Peyer's patch (tissue), 4 donors: ENCODE measurements around the gene RBM19. TPM values are rescaled to one million over a fixed set of nuclear protein-coding genes. Genes with fewer than 3 reads are reported as not detected.

ENCODE experiments used
- DNase-seq, 3 donors: peaks; one replicate each; pipeline ENCODE4 v3.0.0-alpha.2; 2017 to 2019
- H3K27ac ChIP-seq, 4 donors: fragments of 200-600 bp; sonication (generic); one replicate each; pipeline ENCODE4 v1.5.1; 2016 to 2019
- H3K27me3 ChIP-seq, 2 donors: fragments of 200-600 bp; sonication (generic); one replicate each; pipeline ENCODE4 v1.5.1; 2019
- H3K36me3 ChIP-seq, 3 donors: fragments of 200-600 bp; sonication (generic); one replicate each; pipeline ENCODE4 v1.5.1; 2016 to 2019
- H3K4me1 ChIP-seq, 4 donors: fragments of 200-600 bp; sonication (generic); one replicate each; pipeline ENCODE4 v1.5.1; 2016 to 2019
- H3K4me3 ChIP-seq, 4 donors: fragments of 200-600 bp; sonication (generic); 1 replicate in 3 of 4; 2 replicates in 1 of 4; pipeline ENCODE4 v1.5.1; 2016 to 2019; ENCODE audit warnings: mild to moderate bottlenecking in 1 of 4
- H3K9me3 ChIP-seq, 4 donors: fragments of 200-600 bp; sonication (generic); one replicate each; pipeline ENCODE4 v1.5.1; 2016 to 2019; ENCODE audit warnings: mild to moderate bottlenecking in 1 of 4
- CTCF ChIP-seq, 6 experiments: fragments of 450-650 bp in 4 of 6; fragments of 200-600 bp in 2 of 6; sonication (generic) in 1 of 6; IDR thresholded peaks; one replicate each; pipeline ENCODE4 v1.5.1; 2017 to 2019; ENCODE audit warnings: antibody characterized with exemption in 6 of 6, mild to moderate bottlenecking in 3 of 6, moderate library complexity in 1 of 6
- POLR2A ChIP-seq, 2 donors: fragments of 450-650 bp; IDR thresholded peaks; one replicate each; pipeline ENCODE4 v1.5.1; 2017; ENCODE audit warnings: antibody characterized with exemption in 2 of 2, mild to moderate bottlenecking in 2 of 2, moderate library complexity in 2 of 2
- total RNA-seq, 4 donors: library from RNA; depleted of rRNA; stranded (reverse); fragments of >200 nt; gene quantifications; one replicate each; pipeline ENCODE4 v1.1.0, GENCODE V29; 2016

RBM19 gene
- total RNA-seq, 4 donors from 2014 or later: 20.7 to 178 (median 48.0) TPM

GRCh38 chr12:113899042-113899560 lies 67.0 kb downstream of the RBM19 start:
- no peak overlapping the region for H3K27ac ChIP-seq

GRCh38 chr12:113898466-113898865 lies 67.7 kb downstream of the RBM19 start:
- no peak for DNase-seq
- H3K36me3 ChIP-seq: peaks cover 0 to 3% (median 0%) of the 10 kb centered on the region in 3 donors
- H3K27ac ChIP-seq: no peak overlapping the region
- TF ChIP-seq POLR2A (IDR thresholded peaks at IDR 0.05) (no peak), CTCF (IDR thresholded peaks at IDR 0.05) (no peak)
- no peaks in the 10 kb centered on the region for H3K4me1 ChIP-seq
- no peaks in the 10 kb centered on the region for H3K27me3 ChIP-seq
- no peak overlapping the region for H3K4me3 ChIP-seq
- no peaks in the 10 kb centered on the region for H3K9me3 ChIP-seq

More at GRCh38 chr12:113899042-113899560, 67.0 kb downstream of the RBM19 start:
- Histone ChIP-seq H3K9me3 (no peaks in the 10 kb centered on the region), H3K27me3 (no peaks in the 10 kb centered on the region), H3K36me3 (peaks cover 0 to 6% (median 0%) of the 10 kb centered on the region in 3 donors), H3K4me1 (no peaks in the 10 kb centered on the region), H3K4me3 (no peak overlapping the region)
- DNase-seq: no peak
- no peak for TF ChIP-seq POLR2A (IDR thresholded peaks at IDR 0.05)
- TF ChIP-seq CTCF (IDR thresholded peaks at IDR 0.05): no peak

- Histone ChIP-seq H3K27me3 (no peaks in the 10 kb centered on the region), H3K4me1 (no peaks in the 10 kb centered on the region), H3K36me3 (no peaks in the 10 kb centered on the region), H3K4me3 (no peak overlapping the region), H3K9me3 (no peaks in the 10 kb centered on the region), H3K27ac (no peak overlapping the region)
- TF ChIP-seq CTCF (IDR thresholded peaks at IDR 0.05) (no peak), POLR2A (IDR thresholded peaks at IDR 0.05) (no peak)
- DNase-seq: no peak
Observed at GRCh38 chr12:113897406-113897805, 68.7 kb downstream of the RBM19 start.

GRCh38 chr12:113896841-113897240 lies 69.3 kb downstream of the RBM19 start:
- no peak overlapping the region for H3K27ac ChIP-seq
- TF ChIP-seq POLR2A (IDR thresholded peaks at IDR 0.05): no peak
- no peak for TF ChIP-seq CTCF (IDR thresholded peaks at IDR 0.05)
- no peaks in the 10 kb centered on the region for H3K27me3 ChIP-seq
- no peaks in the 10 kb centered on the region for H3K36me3 ChIP-seq
- H3K9me3 ChIP-seq: no peaks in the 10 kb centered on the region
- DNase-seq: no peak
- H3K4me1 ChIP-seq: no peaks in the 10 kb centered on the region
- no peak overlapping the region for H3K4me3 ChIP-seq

GRCh38 chr12:113896194-113896593 lies 69.9 kb downstream of the RBM19 start:
- TF ChIP-seq CTCF (IDR thresholded peaks at IDR 0.05) (no peak), POLR2A (IDR thresholded peaks at IDR 0.05) (no peak)
- no peaks in the 10 kb centered on the region for H3K4me1 ChIP-seq

GRCh38 chr12:113895176-113895575 lies 70.9 kb downstream of the RBM19 start:
- no peaks in the 10 kb centered on the region for H3K36me3 ChIP-seq
- no peaks in the 10 kb centered on the region for H3K4me1 ChIP-seq
- no peak for DNase-seq
- no peak overlapping the region for H3K27ac ChIP-seq
- no peaks in the 10 kb centered on the region for H3K9me3 ChIP-seq
- no peaks in the 10 kb centered on the region for H3K27me3 ChIP-seq
- H3K4me3 ChIP-seq: no peak overlapping the region
- no peak for TF ChIP-seq CTCF (IDR thresholded peaks at IDR 0.05)
- no peak for TF ChIP-seq POLR2A (IDR thresholded peaks at IDR 0.05)

More at GRCh38 chr12:113896194-113896593, 69.9 kb downstream of the RBM19 start:
- H3K36me3 ChIP-seq: no peaks in the 10 kb centered on the region
- H3K27me3 ChIP-seq: no peaks in the 10 kb centered on the region
- no peak overlapping the region for H3K27ac ChIP-seq
- no peak overlapping the region for H3K4me3 ChIP-seq
- no peaks in the 10 kb centered on the region for H3K9me3 ChIP-seq
- DNase-seq: no peak
